Fibroblast of pulmonary artery (primary cell): ENCODE data around the gene EZH1.

Experiments used
- DNase-seq: peaks from one replicate; pipeline ENCODE4 v3.0.0-alpha.2; 2010; ENCODE audit warnings: low read depth
- H3K4me3 ChIP-seq: replicated peaks from 2 replicates; pipeline ENCODE4 v1.5.1; 2011; ENCODE audit warnings: low read depth, mild to moderate bottlenecking, control low read depth, low read length, moderate library complexity
- CTCF ChIP-seq: IDR thresholded peaks from 2 replicates; pipeline ENCODE4 v1.5.1; 2011; ENCODE audit warnings: mild to moderate bottlenecking, control low read depth, low read length, inconsistent platforms; ENCODE audit errors: missing control alignments

EZH1 gene

GRCh38 chr17:42683407-42684034 lies 61.3 kb downstream of the EZH1 start:
- peak overlapping the region; percentile 74 for H3K4me3 ChIP-seq
- no peak for TF ChIP-seq CTCF
- no peak for DNase-seq

GRCh38 chr17:42682722-42683403 lies 62.0 kb downstream of the EZH1 start:
- peak; percentile 57 for DNase-seq
- peak overlapping the region; percentile 74 for H3K4me3 ChIP-seq
- TF ChIP-seq CTCF: no peak

GRCh38 chr17:42681976-42682721 lies 62.7 kb downstream of the EZH1 start, which contains the start of gene CNTNAP1:
Gene CNTNAP1, plus strand, starts transcription at chr17:42682531. Its CDS starts 299 bp downstream, at chr17:42682830.
- peak; percentile 81 for DNase-seq
- peak within 1 kb of the TSS; percentile 74 for H3K4me3 ChIP-seq
- TF ChIP-seq CTCF: no peak

GRCh38 chr17:42680331-42680808 lies 64.5 kb downstream of the EZH1 start:
- no peak for TF ChIP-seq CTCF
- H3K4me3 ChIP-seq: peak overlapping the region; percentile 24
- no peak for DNase-seq

GRCh38 chr17:42679492-42680330 lies 65.1 kb downstream of the EZH1 start:
- TF ChIP-seq CTCF: peak; percentile 37
- peak; percentile 82 for DNase-seq
- peak overlapping the region; percentile 24 for H3K4me3 ChIP-seq

- TF ChIP-seq CTCF: no peak
- peak; percentile 55 for DNase-seq
- H3K4me3 ChIP-seq: peak overlapping the region; percentile 22
These were observed 65.8 kb downstream of the EZH1 start for GRCh38 chr17:42678951-42679491.
